GM19351 (cell line): ENCODE results near the gene FOXF1.

ENCODE experiments used
- ATAC-seq: cut with Tn5 transposase; IDR thresholded peaks from one replicate; pipeline ENCODE4 v1.9.1; 2021; ENCODE audit warnings: mild to moderate bottlenecking, moderate library complexity; ENCODE audit not compliant: unreplicated experiment

The FOXF1 gene

GRCh38 chr16:86492267-86492960 lies 17.9 kb upstream of the FOXF1 start:
- ATAC-seq: no peak

GRCh38 chr16:86492961-86493629 lies 17.2 kb upstream of the FOXF1 start:
- ATAC-seq: no peak

- ATAC-seq: no peak
Observed at GRCh38 chr16:86494039-86494564, 16.2 kb upstream of the FOXF1 start.

- ATAC-seq: no peak
Observed at GRCh38 chr16:86494565-86495356, 15.6 kb upstream of the FOXF1 start.

GRCh38 chr16:86495357-86495701 lies 15.0 kb upstream of the FOXF1 start:
- no peak for ATAC-seq

GRCh38 chr16:86495756-86496261 lies 14.5 kb upstream of the FOXF1 start:
- no peak for ATAC-seq

GRCh38 chr16:86496262-86496928 lies 13.9 kb upstream of the FOXF1 start:
- ATAC-seq: no peak

GRCh38 chr16:86496929-86497461 lies 13.3 kb upstream of the FOXF1 start:
- ATAC-seq: no peak

- ATAC-seq: no peak
Observed at GRCh38 chr16:86497551-86498021, 12.7 kb upstream of the FOXF1 start.

GRCh38 chr16:86498155-86498670 lies 12.1 kb upstream of the FOXF1 start:
- ATAC-seq: no peak

GRCh38 chr16:86498671-86499439 lies 11.5 kb upstream of the FOXF1 start:
- no peak for ATAC-seq

GRCh38 chr16:86499440-86499786 lies 10.9 kb upstream of the FOXF1 start:
- no peak for ATAC-seq

- no peak for ATAC-seq
Observed at GRCh38 chr16:86499889-86500707, 10.2 kb upstream of the FOXF1 start.

- no peak for ATAC-seq
Observed at GRCh38 chr16:86500708-86501510, 9.4 kb upstream of the FOXF1 start.

GRCh38 chr16:86501989-86502855 lies 8.1 kb upstream of the FOXF1 start:
- ATAC-seq: no peak

GRCh38 chr16:86502856-86503748 lies 7.2 kb upstream of the FOXF1 start:
- no peak for ATAC-seq
